Measurements from ENCODE around the gene LTB. TPM values are rescaled to one million over a fixed set of nuclear protein-coding genes. Genes with fewer than 3 reads are reported as not detected.

LTB gene
- 100 to 1,000 TPM; 196 to 206 TPM for total RNA-seq
- polyA plus RNA-seq = 1,182 TPM

GRCh38 chr6:31582230-31582643 lies at the start of gene LTB:
TSS of gene LTB (minus strand) at chr6:31582424. CDS start at chr6:31582417, 7 bp downstream.
- Histone ChIP-seq H3K4me1 (ENCODE audit: insufficient read depth, low read length) (peaks cover 80% of the 10 kb centered on the region), H3K27ac (ENCODE audit: low read depth, low read length) (peak within 1 kb of the TSS; percentile 85), H3K36me3 (ENCODE audit: insufficient read depth, low read length) (peaks cover 3% of the 10 kb centered on the region), H3K4me3 (ENCODE audit: low read length) (peak within 1 kb of the TSS; percentile 93), H3K9me3 (ENCODE audit: low read length) (no peaks in the 10 kb centered on the region), H3K27me3 (ENCODE audit: insufficient read depth, low read length, poor library complexity, severe bottlenecking) (no peaks in the 10 kb centered on the region)
- Mint-ChIP-seq H3K27me3 (peaks cover 0 to 1% of the 10 kb centered on the region in 2 donors), H3K9me3 (no peaks in the 10 kb centered on the region), H3K4me3 (peak within 1 kb of the TSS; percentile 98 to 100 (median 99)), H3K27ac (peak within 1 kb of the TSS; percentile 87 to 100 (median 96)), H3K4me1 (peaks cover 70 to 88% (median 80%) of the 10 kb centered on the region in 3 donors), H3K36me3 (peaks cover 9 to 43% (median 18%) of the 10 kb centered on the region in 3 donors)
- CTCF ChIA-PET = interaction anchor here (1.2 to 22.0 kb wide), 5 partner anchors 1 to 85 kb away, joined by 3 to 692 read pairs (median 576); partner anchors contain the start of genes ATP6V1G2, DDX39B, LST1 and LTA
- DNase-seq = peak; percentile 34 to 84 (median 60)
- POLR2A ChIA-PET = interaction anchor here (0.6 to 7.6 kb wide), 11 partner anchors 8 to 1389 kb away, joined by 3 to 91 read pairs (median 5); partner anchors contain the start of genes C6orf47, DDX39B and NCR3

- no peaks in the 10 kb centered on the region for H3K27me3 Mint-ChIP-seq
- Histone ChIP-seq H3K4me3 (ENCODE audit: low read length) (no peak overlapping the region), H3K27me3 (ENCODE audit: insufficient read depth, low read length, poor library complexity, severe bottlenecking) (no peaks in the 10 kb centered on the region), H3K27ac (ENCODE audit: low read depth, low read length) (no peak overlapping the region), H3K4me1 (ENCODE audit: insufficient read depth, low read length) (no peaks in the 10 kb centered on the region), H3K9me3 (ENCODE audit: low read length) (no peaks in the 10 kb centered on the region), H3K36me3 (ENCODE audit: insufficient read depth, low read length) (peaks cover 78% of the 10 kb centered on the region)
- CTCF ChIA-PET = no interaction called here
- no peak for DNase-seq
- no peaks in the 10 kb centered on the region for H3K9me3 Mint-ChIP-seq
- H3K4me3 Mint-ChIP-seq = no peak overlapping the region
- H3K4me1 Mint-ChIP-seq = peaks cover 0 to 6% (median 1%) of the 10 kb centered on the region in 3 donors
- peak overlapping the region in 1 of 8 donors; percentile 50 for H3K27ac Mint-ChIP-seq
- peaks cover 12 to 96% (median 23%) of the 10 kb centered on the region in 3 donors for H3K36me3 Mint-ChIP-seq
- POLR2A ChIA-PET = no interaction called here
Measured at GRCh38 chr6:31631681-31632278, 49.6 kb upstream of the LTB start.

GRCh38 chr6:31631209-31631608 lies 49.0 kb upstream of the LTB start:
- Histone ChIP-seq H3K36me3 (ENCODE audit: insufficient read depth, low read length) (peaks cover 78% of the 10 kb centered on the region), H3K9me3 (ENCODE audit: low read length) (no peaks in the 10 kb centered on the region), H3K4me1 (ENCODE audit: insufficient read depth, low read length) (no peaks in the 10 kb centered on the region), H3K4me3 (ENCODE audit: low read length) (no peak overlapping the region), H3K27ac (ENCODE audit: low read depth, low read length) (no peak overlapping the region), H3K27me3 (ENCODE audit: insufficient read depth, low read length, poor library complexity, severe bottlenecking) (no peaks in the 10 kb centered on the region)
- no peaks in the 10 kb centered on the region for H3K27me3 Mint-ChIP-seq
- no peaks in the 10 kb centered on the region for H3K9me3 Mint-ChIP-seq
- POLR2A ChIA-PET = no interaction called here
- no peak for DNase-seq
- H3K36me3 Mint-ChIP-seq = peaks cover 12 to 96% (median 27%) of the 10 kb centered on the region in 3 donors
- CTCF ChIA-PET = no interaction called here
- no peak overlapping the region for H3K27ac Mint-ChIP-seq
- peaks cover 0 to 6% (median 0%) of the 10 kb centered on the region in 3 donors for H3K4me1 Mint-ChIP-seq
- H3K4me3 Mint-ChIP-seq = no peak overlapping the region

- no peaks in the 10 kb centered on the region for H3K4me1 ChIP-seq (ENCODE audit: insufficient read depth, low read length)
- peaks cover 9 to 96% (median 31%) of the 10 kb centered on the region in 3 donors for H3K36me3 Mint-ChIP-seq
- peaks cover 77% of the 10 kb centered on the region for H3K36me3 ChIP-seq (ENCODE audit: insufficient read depth, low read length)
- H3K27me3 ChIP-seq (ENCODE audit: insufficient read depth, low read length, poor library complexity, severe bottlenecking) = no peaks in the 10 kb centered on the region
- H3K4me3 ChIP-seq (ENCODE audit: low read length) = no peak overlapping the region
- POLR2A ChIA-PET = interaction anchor here (1.2 kb wide), 1 partner anchor 34 kb away, joined by 3 read pairs; the partner anchor contains the start of gene GPANK1
- H3K4me1 Mint-ChIP-seq = peaks cover 0 to 6% (median 0%) of the 10 kb centered on the region in 3 donors
- CTCF ChIA-PET = interaction anchor here (0.7 to 1.4 kb wide), 2 partner anchors 37 to 80 kb away, joined by 3 read pairs; partner anchors contain the start of gene NCR3
- H3K9me3 Mint-ChIP-seq = no peaks in the 10 kb centered on the region
- no peak overlapping the region for H3K27ac ChIP-seq (ENCODE audit: low read depth, low read length)
- H3K9me3 ChIP-seq (ENCODE audit: low read length) = no peaks in the 10 kb centered on the region
- H3K27ac Mint-ChIP-seq = peak overlapping the region in 2 of 8 donors; percentile 47 to 93
- no peak overlapping the region for H3K4me3 Mint-ChIP-seq
- no peaks in the 10 kb centered on the region for H3K27me3 Mint-ChIP-seq
- no peak for DNase-seq
Measured at GRCh38 chr6:31630177-31630934, 48.1 kb upstream of the LTB start.

GRCh38 chr6:31629014-31629413 lies 46.8 kb upstream of the LTB start:
- Mint-ChIP-seq H3K4me3 (no peak overlapping the region), H3K27ac (peak overlapping the region in 2 of 8 donors; percentile 21 to 59), H3K27me3 (no peaks in the 10 kb centered on the region), H3K36me3 (peaks cover 9 to 95% (median 36%) of the 10 kb centered on the region in 3 donors), H3K4me1 (peaks cover 0 to 6% (median 0%) of the 10 kb centered on the region in 3 donors), H3K9me3 (no peaks in the 10 kb centered on the region)
- no peak for DNase-seq
- POLR2A ChIA-PET = no interaction called here
- peaks cover 76% of the 10 kb centered on the region for H3K36me3 ChIP-seq (ENCODE audit: insufficient read depth, low read length)
- CTCF ChIA-PET = interaction anchor here (1.4 kb wide), 1 partner anchor 78 kb away, joined by 3 read pairs; no protein-coding TSS in a partner anchor
- no peaks in the 10 kb centered on the region for H3K9me3 ChIP-seq (ENCODE audit: low read length)
- no peak overlapping the region for H3K27ac ChIP-seq (ENCODE audit: low read depth, low read length)
- no peak overlapping the region for H3K4me3 ChIP-seq (ENCODE audit: low read length)
- no peaks in the 10 kb centered on the region for H3K27me3 ChIP-seq (ENCODE audit: insufficient read depth, low read length, poor library complexity, severe bottlenecking)
- no peaks in the 10 kb centered on the region for H3K4me1 ChIP-seq (ENCODE audit: insufficient read depth, low read length)

- Mint-ChIP-seq H3K4me3 (peak overlapping the region in 1 of 7 donors; percentile 49), H3K9me3 (no peaks in the 10 kb centered on the region), H3K36me3 (peaks cover 9 to 91% (median 40%) of the 10 kb centered on the region in 3 donors), H3K27ac (peak overlapping the region in 1 of 8 donors; percentile 40), H3K4me1 (peaks cover under 1 to 13% (median under 1%) of the 10 kb centered on the region in 3 donors), H3K27me3 (no peaks in the 10 kb centered on the region)
- Histone ChIP-seq H3K27me3 (ENCODE audit: insufficient read depth, low read length, poor library complexity, severe bottlenecking) (no peaks in the 10 kb centered on the region), H3K27ac (ENCODE audit: low read depth, low read length) (no peak overlapping the region), H3K4me3 (ENCODE audit: low read length) (no peak overlapping the region), H3K4me1 (ENCODE audit: insufficient read depth, low read length) (no peaks in the 10 kb centered on the region), H3K36me3 (ENCODE audit: insufficient read depth, low read length) (peaks cover 80% of the 10 kb centered on the region), H3K9me3 (ENCODE audit: low read length) (no peaks in the 10 kb centered on the region)
- no peak for DNase-seq
- POLR2A ChIA-PET = no interaction called here
- CTCF ChIA-PET = no interaction called here
Measured at GRCh38 chr6:31627690-31628287, 45.6 kb upstream of the LTB start.

GRCh38 chr6:31626952-31627351 lies 44.7 kb upstream of the LTB start:
- peaks cover 9 to 91% (median 40%) of the 10 kb centered on the region in 3 donors for H3K36me3 Mint-ChIP-seq
- H3K4me3 ChIP-seq (ENCODE audit: low read length) = no peak overlapping the region
- H3K27me3 ChIP-seq (ENCODE audit: insufficient read depth, low read length, poor library complexity, severe bottlenecking) = no peaks in the 10 kb centered on the region
- no peaks in the 10 kb centered on the region for H3K27me3 Mint-ChIP-seq
- DNase-seq = no peak
- peaks cover 79% of the 10 kb centered on the region for H3K36me3 ChIP-seq (ENCODE audit: insufficient read depth, low read length)
- ChIA-PET CTCF (no interaction called here), POLR2A (no interaction called here)
- H3K4me3 Mint-ChIP-seq = no peak overlapping the region
- H3K27ac ChIP-seq (ENCODE audit: low read depth, low read length) = no peak overlapping the region
- H3K4me1 Mint-ChIP-seq = peaks cover 9 to 21% (median 9%) of the 10 kb centered on the region in 3 donors
- H3K9me3 Mint-ChIP-seq = no peaks in the 10 kb centered on the region
- peaks cover 2% of the 10 kb centered on the region for H3K4me1 ChIP-seq (ENCODE audit: insufficient read depth, low read length)
- H3K9me3 ChIP-seq (ENCODE audit: low read length) = no peaks in the 10 kb centered on the region
- H3K27ac Mint-ChIP-seq = peak overlapping the region in 2 of 8 donors; percentile 3 to 40
